Measurements from ENCODE around the gene C1orf50. TPM values are rescaled to one million over a fixed set of nuclear protein-coding genes. Genes with fewer than 3 reads are reported as not detected.
"Not testable (repeated sequence)": the region's sequence is repeated elsewhere in the genome, so short reads cannot be mapped to it uniquely, and the experiment has no call there.

C1orf50 gene
- total and polyA plus RNA-seq, 3 experiments from 2014 or later = 3.5 to 8.7 (median 5.4) TPM

GRCh38 chr1:42797414-42797813, 30.4 kb downstream of the C1orf50 start:
- H3K9me3 ChIP-seq (ENCODE audit: low read length) = no peaks in the 10 kb centered on the region
- ChIA-PET CTCF (interaction anchor here (0.9 kb wide), 1 partner anchor 115 kb away, joined by 3 read pairs; no protein-coding TSS in a partner anchor), POLR2A (no interaction called here)
- DNase-seq = no peak
- Mint-ChIP-seq H3K4me1 (no peaks in the 10 kb centered on the region), H3K27me3 (peaks cover 0 to 4% of the 10 kb centered on the region in 2 donors), H3K36me3 (peaks cover 0 to 1% (median 0%) of the 10 kb centered on the region in 3 donors), H3K4me3 (no peak overlapping the region), H3K27ac (no peak overlapping the region), H3K9me3 (no peaks in the 10 kb centered on the region)
- H3K4me3 ChIP-seq (ENCODE audit: low read length) = no peak overlapping the region
- H3K4me1 ChIP-seq (ENCODE audit: insufficient read depth, low read length) = no peaks in the 10 kb centered on the region
- H3K36me3 ChIP-seq (ENCODE audit: insufficient read depth, low read length) = no peaks in the 10 kb centered on the region
- H3K27me3 ChIP-seq (ENCODE audit: insufficient read depth, low read length, poor library complexity, severe bottlenecking) = no peaks in the 10 kb centered on the region
- H3K27ac ChIP-seq (ENCODE audit: low read depth, low read length) = no peak overlapping the region

- no peaks in the 10 kb centered on the region for H3K9me3 Mint-ChIP-seq
- Histone ChIP-seq H3K27ac (ENCODE audit: low read depth, low read length) (no peak overlapping the region), H3K36me3 (ENCODE audit: insufficient read depth, low read length) (no peaks in the 10 kb centered on the region), H3K9me3 (ENCODE audit: low read length) (no peaks in the 10 kb centered on the region), H3K4me3 (ENCODE audit: low read length) (no peak overlapping the region), H3K4me1 (ENCODE audit: insufficient read depth, low read length) (no peaks in the 10 kb centered on the region), H3K27me3 (ENCODE audit: insufficient read depth, low read length, poor library complexity, severe bottlenecking) (no peaks in the 10 kb centered on the region)
- ChIA-PET CTCF (interaction anchor here (0.9 to 1.3 kb wide), 2 partner anchors 18 to 114 kb away, joined by 3 read pairs; no protein-coding TSS in a partner anchor), POLR2A (interaction anchor here (0.8 kb wide), 1 partner anchor 26 kb away, joined by 12 read pairs; no protein-coding TSS in a partner anchor)
- H3K27ac Mint-ChIP-seq = no peak overlapping the region
- peaks cover 0 to 1% (median 0%) of the 10 kb centered on the region in 3 donors for H3K36me3 Mint-ChIP-seq
- H3K27me3 Mint-ChIP-seq = peaks cover 0 to 4% of the 10 kb centered on the region in 2 donors
- H3K4me3 Mint-ChIP-seq = no peak overlapping the region
- no peaks in the 10 kb centered on the region for H3K4me1 Mint-ChIP-seq
- DNase-seq = no peak
These were observed 30.9 kb downstream of the C1orf50 start for GRCh38 chr1:42797979-42798378.

- CTCF ChIA-PET = no interaction called here
These were observed 34.9 kb downstream of the C1orf50 start for GRCh38 chr1:42801832-42802473.

GRCh38 chr1:42806171-42806570, 39.1 kb downstream of the C1orf50 start:
- Mint-ChIP-seq H3K27me3 (peaks cover 0 to 1% of the 10 kb centered on the region in 2 donors), H3K27ac (peak overlapping the region in 1 of 8 donors; percentile 4), H3K9me3 (no peaks in the 10 kb centered on the region), H3K36me3 (peaks cover 0 to 31% (median 9%) of the 10 kb centered on the region in 3 donors), H3K4me3 (no peak overlapping the region), H3K4me1 (peaks cover 4 to 13% (median 9%) of the 10 kb centered on the region in 3 donors)
- Histone ChIP-seq H3K9me3 (ENCODE audit: low read length) (no peaks in the 10 kb centered on the region), H3K27ac (ENCODE audit: low read depth, low read length) (no peak overlapping the region), H3K27me3 (ENCODE audit: insufficient read depth, low read length, poor library complexity, severe bottlenecking) (no peaks in the 10 kb centered on the region), H3K36me3 (ENCODE audit: insufficient read depth, low read length) (peaks cover 1% of the 10 kb centered on the region), H3K4me3 (ENCODE audit: low read length) (no peak overlapping the region), H3K4me1 (ENCODE audit: insufficient read depth, low read length) (no peaks in the 10 kb centered on the region)
- POLR2A ChIA-PET = interaction anchor here (0.5 kb wide), 1 partner anchor 629 kb away, joined by 4 read pairs; no protein-coding TSS in a partner anchor
- CTCF ChIA-PET = no interaction called here
- no peak for DNase-seq

More at GRCh38 chr1:42801832-42802473, 34.9 kb downstream of the C1orf50 start:
- Mint-ChIP-seq H3K4me3 (no peak overlapping the region), H3K9me3 (no peaks in the 10 kb centered on the region), H3K4me1 (peaks cover 0 to 4% (median 1%) of the 10 kb centered on the region in 3 donors), H3K27ac (no peak overlapping the region), H3K27me3 (peaks cover 0 to 4% of the 10 kb centered on the region in 2 donors), H3K36me3 (peaks cover 0 to 16% (median 7%) of the 10 kb centered on the region in 3 donors)
- Histone ChIP-seq H3K4me3 (ENCODE audit: low read length) (no peak overlapping the region), H3K27me3 (ENCODE audit: insufficient read depth, low read length, poor library complexity, severe bottlenecking) (no peaks in the 10 kb centered on the region), H3K36me3 (ENCODE audit: insufficient read depth, low read length) (no peaks in the 10 kb centered on the region), H3K4me1 (ENCODE audit: insufficient read depth, low read length) (no peaks in the 10 kb centered on the region), H3K9me3 (ENCODE audit: low read length) (no peaks in the 10 kb centered on the region), H3K27ac (ENCODE audit: low read depth, low read length) (no peak overlapping the region)
- DNase-seq = no peak
- POLR2A ChIA-PET = no interaction called here

GRCh38 chr1:42806593-42806992, 39.5 kb downstream of the C1orf50 start:
- no peak overlapping the region for H3K4me3 Mint-ChIP-seq
- no peaks in the 10 kb centered on the region for H3K27me3 ChIP-seq (ENCODE audit: insufficient read depth, low read length, poor library complexity, severe bottlenecking)
- H3K36me3 Mint-ChIP-seq = peaks cover 0 to 32% (median 9%) of the 10 kb centered on the region in 3 donors
- H3K9me3 Mint-ChIP-seq = no peaks in the 10 kb centered on the region
- peaks cover 3% of the 10 kb centered on the region for H3K36me3 ChIP-seq (ENCODE audit: insufficient read depth, low read length)
- H3K27me3 Mint-ChIP-seq = no peaks in the 10 kb centered on the region
- POLR2A ChIA-PET = interaction anchor here (0.5 kb wide), 1 partner anchor 630 kb away, joined by 4 read pairs; no protein-coding TSS in a partner anchor
- CTCF ChIA-PET = interaction anchor here (1.2 kb wide), 1 partner anchor 21 kb away, joined by 3 read pairs; the partner anchor contains the start of gene TMEM269
- no peak for DNase-seq
- no peak overlapping the region for H3K27ac ChIP-seq (ENCODE audit: low read depth, low read length)
- H3K27ac Mint-ChIP-seq = no peak overlapping the region
- no peaks in the 10 kb centered on the region for H3K4me1 ChIP-seq (ENCODE audit: insufficient read depth, low read length)
- no peak overlapping the region for H3K4me3 ChIP-seq (ENCODE audit: low read length)
- H3K4me1 Mint-ChIP-seq = peaks cover 4 to 13% (median 11%) of the 10 kb centered on the region in 3 donors
- no peaks in the 10 kb centered on the region for H3K9me3 ChIP-seq (ENCODE audit: low read length)

- no peak overlapping the region for H3K4me3 ChIP-seq (ENCODE audit: low read length)
These were observed 40.1 kb downstream of the C1orf50 start for GRCh38 chr1:42807056-42807668.

GRCh38 chr1:42814815-42815214, 47.8 kb downstream of the C1orf50 start:
- POLR2A ChIA-PET; H3K9me3 ChIP-seq (ENCODE audit: low read length); DNase-seq; H3K27ac ChIP-seq (ENCODE audit: low read depth, low read length); CTCF ChIA-PET; H3K36me3 ChIP-seq (ENCODE audit: insufficient read depth, low read length); H3K4me3 ChIP-seq (ENCODE audit: low read length); H3K9me3 Mint-ChIP-seq; H3K27me3 ChIP-seq (ENCODE audit: insufficient read depth, low read length, poor library complexity, severe bottlenecking); H3K27me3 Mint-ChIP-seq: not testable (repeated sequence)
- H3K4me1 ChIP-seq (ENCODE audit: insufficient read depth, low read length) = peaks cover 10% of the 10 kb centered on the region
- Mint-ChIP-seq H3K4me1 (peaks cover 18 to 28% (median 26%) of the 10 kb centered on the region in 3 donors), H3K36me3 (peaks cover 0 to 18% (median 3%) of the 10 kb centered on the region in 3 donors), H3K27ac (peak overlapping the region in 1 of 8 donors; percentile 42), H3K4me3 (peak overlapping the region in 1 of 7 donors; percentile 65)

More at GRCh38 chr1:42807056-42807668, 40.1 kb downstream of the C1orf50 start:
- no peak for DNase-seq
- Histone ChIP-seq H3K27ac (ENCODE audit: low read depth, low read length) (no peak overlapping the region), H3K36me3 (ENCODE audit: insufficient read depth, low read length) (peaks cover 3% of the 10 kb centered on the region), H3K4me1 (ENCODE audit: insufficient read depth, low read length) (no peaks in the 10 kb centered on the region), H3K9me3 (ENCODE audit: low read length) (no peaks in the 10 kb centered on the region), H3K27me3 (ENCODE audit: insufficient read depth, low read length, poor library complexity, severe bottlenecking) (no peaks in the 10 kb centered on the region)
- Mint-ChIP-seq H3K9me3 (no peaks in the 10 kb centered on the region), H3K4me3 (no peak overlapping the region), H3K4me1 (peaks cover 4 to 13% (median 12%) of the 10 kb centered on the region in 3 donors), H3K36me3 (peaks cover 0 to 33% (median 8%) of the 10 kb centered on the region in 3 donors), H3K27me3 (no peaks in the 10 kb centered on the region), H3K27ac (peak overlapping the region in 1 of 8 donors; percentile 24)
- POLR2A ChIA-PET = no interaction called here
- CTCF ChIA-PET = interaction anchor here (1.2 kb wide), 1 partner anchor 22 kb away, joined by 3 read pairs; the partner anchor contains the start of gene TMEM269

All from CD8-positive, alpha-beta memory T cell (primary cell).